ENCODE measurements around the gene ASF1B. TPM values are rescaled to one million over a fixed set of nuclear protein-coding genes. Genes with fewer than 3 reads are reported as not detected.

The ASF1B gene
- total and polyA plus RNA-seq, 2 donors (not counting 3 experiments of a cell fraction or from before 2014, with no cell fraction given): 39.1 to 42.4 TPM

DNA sequence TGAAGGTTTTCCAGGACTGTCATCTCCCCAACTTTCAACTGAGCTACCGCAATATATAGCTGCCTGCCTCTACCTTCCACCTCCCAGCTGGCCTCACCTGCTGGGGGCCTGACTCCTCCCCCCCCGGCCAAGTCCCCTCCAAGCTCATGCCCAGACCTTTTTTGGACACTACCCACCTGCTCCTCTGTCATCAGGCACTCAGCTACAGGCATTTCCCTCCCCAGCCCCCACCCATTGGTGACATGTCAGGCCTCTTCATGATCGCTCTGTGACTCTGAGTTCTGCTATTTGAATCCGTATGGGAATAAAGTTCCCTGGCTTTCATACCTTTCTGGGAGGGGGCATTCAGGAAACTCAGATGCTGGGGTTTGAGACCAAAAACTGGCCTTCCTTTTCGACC is 20.6 kb downstream of the ASF1B start:
- H4K20me1 ChIP-seq (replicated peaks; ENCODE audit: control insufficient read depth, extremely low read depth, insufficient read depth, low read length): no peaks in the 10 kb centered on the region
- H3K4me3 ChIP-seq (replicated peaks in 1 of 3; ENCODE audit: insufficient read depth in 1 of 3, low read depth in 1 of 3, low read length in 3 of 3): no peak overlapping the region
- FAIRE-seq: no peak
- H3K4me2 ChIP-seq (ENCODE audit: insufficient read depth, low read length): no peak overlapping the region
- DNase-seq (ENCODE audit: low read depth, low spot score): no peak
- BruUV-seq (replicated peaks): no TSS peak
- H3K9ac ChIP-seq (replicated peaks; ENCODE audit: extremely low read depth, insufficient read depth, low read length): no peak overlapping the region
- CTCF ChIA-PET: interaction anchor here (1.2 to 4.8 kb wide), 4 partner anchors 12 to 238 kb away, joined by 3 to 27 read pairs (median 6); partner anchors contain the start of gene ASF1B
- intact Hi-C loops (cut with micrococcal nuclease) (loop anchor here (2.0 kb wide), 2 partner anchors 25 to 35 kb away; partner anchors contain the start of gene SAMD1), dilution Hi-C loops (cut with MboI; ENCODE audit: extremely low pct_ligation_motif_present, low sequenced_read_pairs) (no loop called here)
- TF ChIP-seq EZH2 (IDR thresholded peaks at IDR 0.05; ENCODE audit: borderline replicate concordance, low read depth, low read length, severe bottlenecking) (no peak), FOS (IDR thresholded peaks at IDR 0.05; ENCODE audit: borderline replicate concordance, insufficient read depth, low read length) (no peak), JUN (IDR thresholded peaks at IDR 0.05; ENCODE audit: borderline replicate concordance, insufficient read depth, insufficient read length, low read depth) (no peak), POLR2A (IDR thresholded peaks at IDR 0.05; ENCODE audit: low read depth, low read length) (no peak), MYC (IDR thresholded peaks at IDR 0.05; ENCODE audit: low read depth, low read length) (no peak), POLR2AphosphoS5 (IDR thresholded peaks at IDR 0.05; ENCODE audit: insufficient read depth, low read depth, low read length) (no peak), GATA2 (IDR thresholded peaks at IDR 0.05; ENCODE audit: insufficient read depth, insufficient read length, low read depth, low read length) (no peak)
- TF ChIP-seq, protein P1, sequence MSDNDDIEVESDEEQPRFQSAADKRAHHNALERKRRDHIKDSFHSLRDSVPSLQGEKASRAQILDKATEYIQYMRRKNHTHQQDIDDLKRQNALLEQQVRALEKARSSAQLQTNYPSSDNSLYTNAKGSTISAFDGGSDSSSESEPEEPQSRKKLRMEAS (IDR thresholded peaks at IDR 0.05; ENCODE audit: insufficient read depth, insufficient read length): no peak
- TF ChIP-seq, protein P2, sequence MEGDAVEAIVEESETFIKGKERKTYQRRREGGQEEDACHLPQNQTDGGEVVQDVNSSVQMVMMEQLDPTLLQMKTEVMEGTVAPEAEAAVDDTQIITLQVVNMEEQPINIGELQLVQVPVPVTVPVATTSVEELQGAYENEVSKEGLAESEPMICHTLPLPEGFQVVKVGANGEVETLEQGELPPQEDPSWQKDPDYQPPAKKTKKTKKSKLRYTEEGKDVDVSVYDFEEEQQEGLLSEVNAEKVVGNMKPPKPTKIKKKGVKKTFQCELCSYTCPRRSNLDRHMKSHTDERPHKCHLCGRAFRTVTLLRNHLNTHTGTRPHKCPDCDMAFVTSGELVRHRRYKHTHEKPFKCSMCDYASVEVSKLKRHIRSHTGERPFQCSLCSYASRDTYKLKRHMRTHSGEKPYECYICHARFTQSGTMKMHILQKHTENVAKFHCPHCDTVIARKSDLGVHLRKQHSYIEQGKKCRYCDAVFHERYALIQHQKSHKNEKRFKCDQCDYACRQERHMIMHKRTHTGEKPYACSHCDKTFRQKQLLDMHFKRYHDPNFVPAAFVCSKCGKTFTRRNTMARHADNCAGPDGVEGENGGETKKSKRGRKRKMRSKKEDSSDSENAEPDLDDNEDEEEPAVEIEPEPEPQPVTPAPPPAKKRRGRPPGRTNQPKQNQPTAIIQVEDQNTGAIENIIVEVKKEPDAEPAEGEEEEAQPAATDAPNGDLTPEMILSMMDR (IDR thresholded peaks at IDR 0.05; ENCODE audit: extremely low read depth in 1 of 2, insufficient read depth in 1 of 2, low read depth in 1 of 2, low read length in 2 of 2): no peak
- H3K9me1 ChIP-seq (replicated peaks; ENCODE audit: control insufficient read depth, extremely low read depth, insufficient read depth, low read length): no peaks in the 10 kb centered on the region
- no peaks in the 10 kb centered on the region for H3K9me3 ChIP-seq (replicated peaks; ENCODE audit: control insufficient read depth, insufficient read depth, low read length)
- peaks cover 30% of the 10 kb centered on the region for H3K79me2 ChIP-seq (ENCODE audit: control insufficient read depth, insufficient read depth, low read length)
- POLR2A ChIA-PET: interaction anchor here (0.6 kb wide), 1 partner anchor 34 kb away, joined by 3 read pairs; no protein-coding TSS in a partner anchor
- H3K27ac ChIP-seq (ENCODE audit: insufficient read depth, low read depth, low read length): no peak overlapping the region
- peaks cover 25% of the 10 kb centered on the region for H3K4me1 ChIP-seq (ENCODE audit: control insufficient read depth, extremely low read depth, insufficient read depth, low read length)
- H2AFZ ChIP-seq (ENCODE audit: low read depth, low read length): no peak overlapping the region
- no peaks in the 10 kb centered on the region for H3K36me3 ChIP-seq (ENCODE audit: control insufficient read depth in 2 of 2, extremely low read depth in 1 of 2, insufficient read depth in 2 of 2, low read length in 2 of 2)
- H3K27me3 ChIP-seq (ENCODE audit: control insufficient read depth in 2 of 2, insufficient read depth in 2 of 2, low read length in 2 of 2): no peaks in the 10 kb centered on the region
